GM18867 (cell line): Measurements from ENCODE around the gene WDFY2.

Experiments used
- ATAC-seq: cut with Tn5 transposase; IDR thresholded peaks from one replicate; pipeline ENCODE4 v1.9.1; 2021; ENCODE audit warnings: mild to moderate bottlenecking, moderate library complexity; ENCODE audit not compliant: unreplicated experiment

WDFY2 gene

DNA sequence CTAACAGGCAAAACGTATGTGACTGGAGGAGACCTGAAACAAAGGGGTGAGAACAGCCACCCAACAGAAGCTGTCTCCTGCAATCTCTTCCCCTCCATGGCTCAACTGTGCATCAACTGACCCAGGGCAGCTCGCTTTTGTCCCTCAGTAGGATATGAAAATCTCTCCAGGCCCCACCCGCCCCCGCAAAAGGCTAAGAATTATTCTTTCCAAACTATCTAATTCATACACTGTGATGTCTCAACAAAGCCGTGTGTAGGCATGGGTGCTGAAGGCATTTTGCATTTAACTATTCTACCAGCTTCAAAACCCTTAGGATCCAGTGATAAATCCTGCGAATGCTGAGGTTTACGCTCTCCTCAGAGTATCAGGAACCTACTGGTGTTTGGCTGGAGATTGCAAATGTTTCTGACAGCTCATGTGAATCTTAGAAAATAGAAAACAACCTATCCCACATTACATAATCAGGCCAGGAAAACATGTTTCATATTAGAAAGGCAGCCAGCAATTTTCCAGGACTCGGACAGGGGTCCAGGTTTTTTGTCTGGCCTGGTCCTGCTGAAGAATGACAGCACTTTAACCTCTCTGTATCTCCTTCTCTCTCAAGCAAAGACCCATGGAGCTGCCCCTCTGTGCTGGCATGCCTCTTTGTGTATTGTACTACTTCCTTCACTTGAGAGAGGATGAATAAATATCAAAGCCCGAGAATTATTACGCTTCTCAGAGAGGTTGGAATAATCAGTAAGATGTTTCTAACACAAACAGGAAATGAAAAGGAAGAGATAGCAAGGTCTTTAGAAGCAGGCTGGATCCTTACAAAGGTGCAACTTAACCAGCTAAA lies 202.4 kb downstream of the WDFY2 start:
- no peak for ATAC-seq

DNA sequence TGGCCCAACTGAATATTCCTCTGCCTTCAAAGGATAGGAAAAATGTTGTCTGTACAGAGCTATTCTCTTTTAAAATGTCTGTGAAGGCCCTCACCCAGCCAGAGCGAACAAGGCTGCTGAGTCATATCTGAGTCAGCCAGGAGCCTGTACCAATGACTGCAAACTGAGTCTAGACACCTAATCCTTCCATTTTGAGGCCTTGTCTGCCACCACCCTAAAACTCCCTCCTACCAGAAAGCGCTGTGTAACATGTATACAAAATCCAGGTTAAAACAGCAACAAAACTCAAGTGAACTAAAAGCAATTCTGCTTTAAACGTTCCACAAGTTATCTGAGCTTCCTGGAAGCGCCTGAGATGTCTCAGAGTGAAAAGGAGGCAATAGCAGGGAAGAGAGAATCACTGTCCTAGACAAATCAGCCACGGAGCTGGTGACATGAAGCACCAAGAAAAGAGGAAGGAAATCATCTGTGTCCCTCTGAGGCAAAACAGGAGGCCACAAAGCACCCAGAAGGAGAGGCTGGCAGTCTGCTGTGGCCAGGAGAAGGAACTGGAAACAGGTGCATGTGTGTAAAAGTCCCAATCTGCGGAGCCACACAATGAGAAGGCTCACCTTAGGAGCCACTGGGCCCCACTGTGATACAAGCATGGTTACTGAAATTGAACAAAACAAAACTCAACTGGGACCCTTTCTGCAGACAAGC lies 209.5 kb downstream of the WDFY2 start:
- ATAC-seq, result peak; percentile 51

DNA sequence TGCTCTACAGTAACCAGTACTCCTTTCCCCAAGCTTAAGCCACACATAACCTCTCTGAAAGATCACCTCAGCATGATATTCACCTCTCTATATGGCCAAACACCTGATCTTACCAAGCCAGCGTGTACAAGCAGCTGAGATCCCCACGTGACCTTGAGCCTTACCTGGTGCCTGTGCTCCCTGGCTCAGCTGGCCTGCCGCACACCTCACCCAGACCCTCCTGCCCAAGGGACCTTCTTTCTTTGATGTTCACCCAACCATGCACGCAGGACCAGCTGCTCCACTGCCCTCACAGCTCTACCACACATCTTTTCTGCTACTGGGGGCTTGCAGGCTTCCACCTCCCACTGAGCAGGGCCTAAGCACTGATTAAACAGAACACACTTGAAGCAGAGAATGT lies 210.7 kb downstream of the WDFY2 start:
- ATAC-seq, result no peak

DNA sequence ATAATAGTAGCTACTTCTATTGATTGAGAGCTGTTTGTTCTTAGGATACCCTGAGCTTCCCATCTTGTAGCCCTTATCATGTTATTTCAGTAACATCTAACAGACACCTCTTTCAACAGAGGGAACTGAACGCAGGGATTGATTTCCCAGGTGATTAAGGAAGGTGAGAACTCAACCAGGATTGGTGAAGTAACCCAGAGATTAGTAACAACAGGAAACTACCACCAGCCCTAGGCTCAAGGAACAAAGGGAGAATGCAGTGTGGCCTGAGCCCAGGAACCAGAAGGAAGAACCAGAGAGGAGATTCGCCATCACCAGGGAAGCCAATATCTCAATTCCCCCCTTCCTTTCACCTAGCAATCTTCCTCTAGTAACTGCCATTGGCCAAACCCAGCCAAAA lies 211.2 kb downstream of the WDFY2 start:
- ATAC-seq, result no peak

DNA sequence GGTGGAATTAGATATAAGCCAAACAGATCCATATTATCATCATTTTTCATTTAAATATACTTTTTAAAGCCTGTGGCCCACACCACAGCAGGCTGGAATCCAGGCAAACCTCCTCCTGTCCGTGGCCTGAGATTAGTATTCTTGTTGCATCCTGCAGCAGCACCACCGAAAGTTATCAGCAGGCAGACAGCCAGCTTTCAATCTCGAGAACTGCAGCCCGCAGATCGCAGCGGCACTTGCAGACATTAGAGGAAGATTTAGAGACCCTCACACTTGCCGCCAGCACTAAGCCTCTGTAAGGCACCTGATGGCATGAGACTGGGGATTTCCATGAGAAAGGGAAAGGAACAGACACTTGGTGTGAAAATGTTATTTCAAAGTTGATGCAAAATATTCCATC lies 212.3 kb downstream of the WDFY2 start:
- ATAC-seq, result no peak

DNA sequence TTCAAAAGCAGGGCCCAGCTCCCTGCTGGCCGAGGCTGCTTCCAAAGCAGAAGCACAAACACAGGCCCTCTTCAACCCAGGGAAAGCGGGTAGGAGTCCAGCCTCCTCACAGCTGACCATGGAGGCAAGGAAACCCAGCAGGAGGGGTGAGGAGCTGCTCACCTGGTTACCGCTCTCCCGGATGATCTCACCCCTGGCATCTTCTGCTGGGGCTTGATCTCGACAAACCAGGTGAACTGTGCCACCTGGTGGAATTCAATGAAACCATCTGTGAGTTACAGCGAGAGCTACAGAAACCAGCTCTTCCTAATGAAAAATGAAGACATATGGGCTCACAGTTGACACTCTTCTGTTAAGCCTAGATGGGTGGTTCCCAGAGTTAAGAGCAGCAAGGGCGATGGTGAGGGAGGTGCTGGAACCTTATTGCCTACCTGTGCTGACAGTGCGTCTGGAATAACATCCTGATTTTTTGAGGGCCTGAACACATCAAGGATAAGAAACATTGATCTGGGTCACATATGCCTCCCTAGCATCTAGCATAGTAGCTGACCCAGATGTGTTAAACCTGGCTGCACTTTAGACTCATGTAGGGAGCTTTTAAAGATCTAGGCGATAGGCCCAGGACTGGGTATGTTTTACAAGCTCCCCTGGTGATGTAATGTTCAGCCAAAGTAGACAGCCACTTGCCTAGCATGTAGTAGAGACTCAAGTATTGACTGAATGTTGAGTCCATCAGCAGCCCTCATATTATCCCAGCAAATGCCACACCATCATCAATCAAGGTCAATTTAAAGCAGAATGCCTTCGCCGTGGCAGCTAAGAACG lies 213.6 kb downstream of the WDFY2 start:
- ATAC-seq, result peak; percentile 69

DNA sequence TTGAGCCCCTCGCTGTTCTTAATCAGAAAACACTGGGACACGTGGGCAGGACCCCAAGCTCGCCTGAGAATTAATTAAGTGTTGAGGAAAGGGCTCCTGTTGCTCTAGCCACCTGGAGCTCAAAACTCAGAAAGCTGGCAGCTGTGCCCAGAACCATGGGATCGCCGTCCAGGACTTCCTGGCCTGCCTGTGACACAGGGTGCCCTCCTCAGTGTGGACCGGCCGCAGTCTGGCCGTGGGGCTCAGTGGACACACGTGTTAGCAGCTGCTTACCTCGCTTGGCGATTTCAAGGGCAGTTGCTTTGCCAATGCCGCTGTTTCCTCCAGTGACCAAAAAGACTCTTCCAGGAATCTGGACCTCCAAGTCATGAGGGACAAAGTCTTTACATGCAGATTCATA lies 215.0 kb downstream of the WDFY2 start:
- no peak for ATAC-seq

DNA sequence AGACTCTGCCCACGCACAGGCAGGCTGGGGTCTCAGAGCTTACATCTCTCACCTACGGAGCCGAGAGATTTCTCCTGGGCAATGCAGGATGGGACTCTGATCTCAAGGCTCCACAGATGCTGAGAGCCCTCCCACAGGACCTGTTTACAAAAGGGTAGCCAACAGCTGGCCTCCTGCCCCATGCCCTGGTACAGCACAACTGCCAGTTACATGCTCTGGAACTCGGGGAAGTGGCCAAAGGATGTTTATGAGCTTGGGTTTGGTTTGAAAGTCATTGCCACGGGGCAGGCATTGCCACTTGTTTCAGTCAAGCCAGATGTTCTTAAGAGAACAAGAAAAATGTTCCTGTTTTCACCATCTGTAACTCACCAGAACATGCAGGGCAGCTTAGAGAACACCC lies 216.2 kb downstream of the WDFY2 start:
- ATAC-seq, result no peak

DNA sequence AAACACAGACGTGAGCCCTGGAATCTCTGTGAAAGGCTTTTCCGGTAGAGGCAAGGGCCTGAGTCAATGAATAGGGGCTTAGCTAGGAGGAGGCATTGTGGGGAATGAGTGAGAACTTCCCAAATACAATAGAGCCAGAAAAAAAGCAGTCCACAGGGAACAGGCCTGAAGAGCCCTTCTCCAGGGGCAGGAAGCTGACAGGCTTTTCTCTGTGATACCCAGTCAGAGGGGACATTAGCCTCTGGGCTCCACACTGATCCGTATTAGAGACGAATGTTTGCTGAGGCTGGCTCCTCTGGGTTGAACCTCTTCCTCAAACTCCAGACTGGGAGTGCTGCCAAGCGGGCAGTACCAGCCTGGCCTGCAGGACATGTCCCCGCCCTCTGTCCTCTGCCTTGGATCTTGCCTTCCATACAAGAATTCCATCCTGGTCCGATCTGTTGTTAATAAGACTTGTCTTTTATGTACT lies 217.4 kb downstream of the WDFY2 start:
- no peak for ATAC-seq

DNA sequence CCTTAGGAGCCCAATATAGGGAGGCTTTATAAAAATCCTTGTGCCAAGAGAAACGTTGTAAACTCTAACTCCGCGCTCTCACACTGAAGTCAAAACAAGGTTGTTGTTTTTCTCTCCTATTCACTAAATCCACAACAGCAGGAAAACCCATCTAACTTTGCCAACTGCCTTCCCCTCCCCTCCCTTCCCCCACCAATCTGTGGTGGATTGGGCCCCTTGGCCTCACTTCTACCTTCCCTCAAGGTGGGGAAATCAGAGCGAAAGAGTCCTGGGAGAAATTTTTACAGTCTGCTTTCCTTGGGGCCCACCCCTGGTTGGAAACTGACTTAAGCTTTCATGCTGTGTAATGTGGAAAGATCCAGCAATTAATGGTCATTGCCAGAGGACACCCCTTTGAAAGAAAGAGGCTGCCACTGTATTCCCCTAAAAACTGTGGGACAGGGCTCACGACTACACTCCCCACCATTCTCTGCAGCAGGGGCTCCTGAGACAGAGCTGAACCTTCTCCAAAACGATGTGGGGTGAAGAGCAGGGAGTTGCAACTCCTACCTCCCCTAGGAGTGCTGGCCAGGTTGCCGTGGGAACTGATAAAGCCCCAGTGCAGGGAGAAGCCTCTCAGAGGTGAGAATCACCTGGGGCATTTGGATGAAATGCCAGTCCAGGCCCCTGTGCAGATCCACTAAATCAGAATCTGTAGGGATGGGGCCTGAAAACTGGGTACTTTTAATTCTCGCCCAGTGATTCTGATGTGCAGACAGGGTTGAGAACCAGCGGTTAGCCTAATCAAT lies 218.6 kb downstream of the WDFY2 start:
- ATAC-seq, result no peak

DNA sequence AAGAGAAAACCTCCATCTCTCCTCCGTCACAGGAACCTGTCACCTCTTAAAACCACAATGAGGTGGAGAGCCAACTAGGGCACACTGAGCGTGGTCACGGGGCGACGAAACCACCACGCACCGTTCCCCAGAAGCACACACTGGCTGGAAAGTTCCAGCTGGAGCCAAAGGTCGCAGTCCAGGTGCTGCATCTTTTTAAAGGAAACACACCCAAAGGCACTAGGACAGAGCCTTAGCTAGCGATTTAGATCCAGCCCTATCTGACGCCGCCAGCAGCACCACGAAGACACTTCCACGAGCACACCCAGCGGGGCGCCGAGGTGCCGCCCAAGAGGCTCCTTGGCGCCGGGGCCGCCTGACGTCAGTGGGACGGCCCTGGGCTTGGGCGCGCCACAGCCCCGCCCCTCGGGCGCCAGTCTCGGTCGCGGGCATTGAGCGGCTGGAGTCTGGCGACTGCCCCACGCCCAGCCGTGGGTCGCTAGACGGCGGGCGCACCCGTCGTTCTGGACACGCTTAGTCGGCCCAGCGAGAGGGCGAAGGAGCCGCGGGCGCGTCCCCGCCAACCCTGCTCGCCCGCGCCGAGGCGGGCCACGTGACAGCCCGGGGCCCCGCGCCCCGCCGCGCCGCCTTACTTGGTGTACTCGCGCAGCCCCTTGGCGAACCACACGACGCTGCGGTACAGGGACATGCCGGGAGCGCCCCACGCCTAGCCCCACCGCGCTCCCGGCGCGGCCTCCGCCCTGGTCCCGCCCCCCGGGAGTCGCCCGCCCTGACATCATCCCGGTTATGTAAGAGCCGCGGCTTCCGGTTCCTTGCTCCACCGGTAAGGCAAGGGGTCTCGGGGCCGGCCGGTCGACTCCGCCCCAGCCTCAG lies 219.4 kb downstream of the WDFY2 start, which contains the start of gene DHRS12:
TSS of gene DHRS12 (minus strand) at position 742 of the 873 bp plus-strand sequence. CDS start 4,504 bp downstream, outside the sequence.
- peak; percentile 91 for ATAC-seq

DNA sequence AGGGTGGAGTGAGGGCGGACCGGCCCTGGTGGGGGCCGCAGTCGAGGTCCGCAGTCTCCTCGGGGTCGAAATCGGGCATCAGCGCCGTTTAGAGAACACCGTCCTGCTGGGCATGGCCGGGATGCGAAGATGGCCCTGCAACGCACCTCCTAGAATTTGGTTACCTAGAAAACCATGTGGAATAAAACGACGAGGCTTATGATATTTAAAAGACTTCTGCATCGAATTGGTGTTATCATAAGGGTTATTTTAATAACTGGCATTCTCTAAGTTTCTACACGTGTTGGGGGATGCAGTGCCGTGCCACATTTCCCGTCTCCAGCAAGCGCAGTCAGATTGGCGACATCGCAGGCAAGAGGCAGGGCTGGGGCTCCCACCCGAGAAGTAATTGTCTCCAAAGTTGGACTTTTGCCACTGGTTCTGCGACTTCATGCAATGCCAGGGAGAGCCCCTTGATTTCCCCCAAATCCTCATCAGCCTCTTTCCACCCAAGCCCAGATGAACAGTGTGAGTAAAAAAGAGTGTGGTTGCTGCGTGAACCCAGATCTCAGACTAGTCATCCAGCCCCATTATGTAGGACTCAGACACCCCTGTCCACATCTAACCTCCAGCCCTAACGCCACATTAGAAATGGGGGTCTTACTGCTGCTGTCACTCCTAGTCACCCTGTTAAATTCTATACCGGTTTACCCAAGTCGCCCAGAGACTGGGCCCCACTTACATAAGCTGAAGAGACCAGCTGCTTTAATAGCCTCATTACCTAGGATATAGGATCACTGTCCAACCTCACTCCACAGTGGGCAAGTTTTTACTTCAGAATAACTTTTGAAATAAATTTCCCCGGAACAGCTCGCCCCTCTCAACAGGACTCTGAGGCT lies 220.3 kb downstream of the WDFY2 start:
- no peak for ATAC-seq

DNA sequence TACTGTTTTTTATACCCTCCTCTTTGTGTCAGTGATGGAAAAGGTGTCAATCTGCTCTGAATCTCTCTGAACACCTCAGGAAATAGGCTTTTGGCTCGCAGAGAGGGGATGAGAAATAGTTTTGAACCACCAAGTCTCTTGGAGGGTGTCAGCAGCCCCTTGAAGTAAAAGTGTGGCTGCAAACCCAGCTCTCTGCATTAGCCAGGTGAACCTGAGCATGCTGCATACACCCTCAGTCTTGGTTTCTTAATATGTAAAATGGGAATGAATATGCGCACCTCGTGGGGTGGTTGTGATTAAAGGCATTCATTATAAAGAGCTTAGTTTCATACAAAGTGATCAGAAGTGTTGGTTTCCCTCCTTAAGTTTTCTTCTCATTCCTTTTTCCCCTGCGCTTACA lies 221.1 kb downstream of the WDFY2 start:
- no peak for ATAC-seq

DNA sequence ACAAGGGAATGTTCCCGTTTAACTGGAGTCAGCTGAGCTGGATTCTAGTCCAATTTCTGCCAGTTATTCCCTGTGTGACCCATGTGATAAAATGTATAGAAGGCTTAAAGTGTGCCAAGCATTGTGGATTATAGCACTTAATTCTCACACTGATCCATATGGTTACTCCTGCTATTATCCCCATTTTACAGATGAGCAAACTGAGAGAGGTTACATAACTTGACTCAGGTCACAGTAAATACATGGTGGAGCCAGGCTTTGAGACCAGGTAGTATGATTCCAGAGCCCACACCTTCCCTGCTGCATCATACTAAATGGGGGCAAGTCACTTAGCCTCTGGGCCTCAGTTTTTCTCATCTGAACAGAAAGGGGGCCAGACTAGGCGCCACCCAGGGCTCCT lies 221.7 kb downstream of the WDFY2 start:
- ATAC-seq, result no peak

DNA sequence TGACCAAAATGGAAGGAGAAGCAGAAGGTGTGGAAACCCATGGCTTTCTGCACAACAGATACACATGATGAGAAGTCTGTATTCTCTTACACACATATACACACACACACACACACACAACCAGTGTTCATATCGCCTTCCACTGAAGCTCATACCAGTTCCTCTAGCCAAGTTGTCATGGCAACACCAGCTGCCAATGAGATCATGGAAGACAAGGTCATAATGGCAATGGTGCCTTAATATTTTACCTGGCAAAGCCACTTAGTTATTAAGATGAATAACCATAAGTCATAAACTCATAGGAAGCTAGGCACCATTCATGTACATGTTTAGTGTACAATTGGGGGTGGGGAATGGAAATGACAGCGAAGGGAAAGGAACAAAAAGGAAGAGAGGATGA lies 222.3 kb downstream of the WDFY2 start:
- no peak for ATAC-seq

DNA sequence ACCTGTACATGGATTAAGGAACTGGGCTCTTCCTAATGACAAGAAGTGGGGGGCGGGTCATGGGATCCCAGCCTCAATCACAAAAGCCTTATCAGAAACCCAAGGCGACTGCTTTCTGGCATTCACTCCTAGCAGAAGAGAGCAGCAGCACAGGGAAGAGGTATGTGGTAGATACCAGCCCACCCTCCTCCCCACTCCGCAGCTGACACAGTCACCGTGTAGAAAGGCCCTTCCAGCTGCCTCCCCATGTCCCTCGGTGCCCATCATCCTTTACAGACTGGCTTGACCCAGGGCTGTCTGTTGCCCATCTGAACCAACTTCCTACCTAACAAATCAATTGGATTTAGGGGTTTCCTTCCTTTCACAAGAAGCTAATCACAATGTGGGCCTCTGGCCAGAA lies 222.8 kb downstream of the WDFY2 start:
- no peak for ATAC-seq

DNA sequence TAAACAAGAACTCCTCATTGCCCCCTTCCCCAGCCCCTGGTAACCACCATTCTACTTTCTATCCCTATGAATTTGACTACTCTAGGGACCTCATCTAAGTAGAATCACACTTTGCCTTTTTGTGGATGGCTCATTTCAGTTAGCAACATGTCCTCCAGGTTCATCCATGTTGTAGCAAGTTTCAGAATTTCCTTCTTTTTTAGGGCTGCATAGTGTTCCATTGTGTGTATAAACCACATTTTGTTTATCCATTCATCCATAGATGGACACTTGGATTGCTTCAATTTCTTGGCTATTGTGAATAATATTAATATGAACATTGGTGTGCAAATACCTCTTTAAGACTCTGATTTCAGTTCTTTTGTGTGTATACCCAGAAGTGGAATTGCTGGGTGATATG lies 224.5 kb downstream of the WDFY2 start:
- no peak for ATAC-seq

DNA sequence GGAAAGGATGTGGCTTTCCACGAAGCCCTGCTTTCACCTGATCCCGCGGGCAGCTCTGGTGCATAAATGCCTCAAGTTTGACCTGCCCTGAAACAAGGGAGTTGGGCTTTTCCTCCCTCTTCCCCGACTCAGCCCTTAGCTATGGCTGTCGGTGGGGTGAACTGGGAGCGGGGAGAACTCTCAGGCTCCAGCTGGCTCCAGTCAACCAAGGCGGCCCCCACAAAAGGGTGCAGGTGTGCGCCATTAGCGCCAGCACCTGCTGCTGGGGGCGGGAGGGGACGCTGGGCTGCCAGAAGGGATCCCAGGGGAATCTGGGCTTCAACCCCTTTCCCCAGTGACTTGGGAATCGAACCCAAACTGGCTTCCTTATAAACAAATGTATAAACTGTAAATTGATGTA lies 226.8 kb downstream of the WDFY2 start:
- ATAC-seq, result no peak
